ENCODE measurements around the gene NTRK1. TPM values are rescaled to one million over a fixed set of nuclear protein-coding genes. Genes with fewer than 3 reads are reported as not detected.

The NTRK1 gene
- total RNA-seq, 6 experiments from 2014 or later = not detected

GRCh38 chr1:156839426-156840109 lies 21.1 kb upstream of the NTRK1 start:
- Histone ChIP-seq H3K9me3 (no peaks in the 10 kb centered on the region), H3K27me3 (no peaks in the 10 kb centered on the region), H3K36me3 (no peaks in the 10 kb centered on the region), H3K4me3 (no peak overlapping the region), H3K27ac (no peak overlapping the region), H3K4me1 (no peaks in the 10 kb centered on the region)
- ATAC-seq (no peak), DNase-seq (no peak)
- intact Hi-C loops (cut with DNase I) = no loop called here
- no peak for TF ChIP-seq POLR2A (IDR thresholded peaks at IDR 0.05)
- TF ChIP-seq, protein P1, sequence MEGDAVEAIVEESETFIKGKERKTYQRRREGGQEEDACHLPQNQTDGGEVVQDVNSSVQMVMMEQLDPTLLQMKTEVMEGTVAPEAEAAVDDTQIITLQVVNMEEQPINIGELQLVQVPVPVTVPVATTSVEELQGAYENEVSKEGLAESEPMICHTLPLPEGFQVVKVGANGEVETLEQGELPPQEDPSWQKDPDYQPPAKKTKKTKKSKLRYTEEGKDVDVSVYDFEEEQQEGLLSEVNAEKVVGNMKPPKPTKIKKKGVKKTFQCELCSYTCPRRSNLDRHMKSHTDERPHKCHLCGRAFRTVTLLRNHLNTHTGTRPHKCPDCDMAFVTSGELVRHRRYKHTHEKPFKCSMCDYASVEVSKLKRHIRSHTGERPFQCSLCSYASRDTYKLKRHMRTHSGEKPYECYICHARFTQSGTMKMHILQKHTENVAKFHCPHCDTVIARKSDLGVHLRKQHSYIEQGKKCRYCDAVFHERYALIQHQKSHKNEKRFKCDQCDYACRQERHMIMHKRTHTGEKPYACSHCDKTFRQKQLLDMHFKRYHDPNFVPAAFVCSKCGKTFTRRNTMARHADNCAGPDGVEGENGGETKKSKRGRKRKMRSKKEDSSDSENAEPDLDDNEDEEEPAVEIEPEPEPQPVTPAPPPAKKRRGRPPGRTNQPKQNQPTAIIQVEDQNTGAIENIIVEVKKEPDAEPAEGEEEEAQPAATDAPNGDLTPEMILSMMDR (IDR thresholded peaks at IDR 0.05) = no peak
- 37% methylated on average over 6 of the region's 9 CpGs for whole genome bisulfite sequencing (ENCODE audit: insufficient coverage, low coverage, low lambda C conversion rate, missing lambda C conversion rate)

DNA sequence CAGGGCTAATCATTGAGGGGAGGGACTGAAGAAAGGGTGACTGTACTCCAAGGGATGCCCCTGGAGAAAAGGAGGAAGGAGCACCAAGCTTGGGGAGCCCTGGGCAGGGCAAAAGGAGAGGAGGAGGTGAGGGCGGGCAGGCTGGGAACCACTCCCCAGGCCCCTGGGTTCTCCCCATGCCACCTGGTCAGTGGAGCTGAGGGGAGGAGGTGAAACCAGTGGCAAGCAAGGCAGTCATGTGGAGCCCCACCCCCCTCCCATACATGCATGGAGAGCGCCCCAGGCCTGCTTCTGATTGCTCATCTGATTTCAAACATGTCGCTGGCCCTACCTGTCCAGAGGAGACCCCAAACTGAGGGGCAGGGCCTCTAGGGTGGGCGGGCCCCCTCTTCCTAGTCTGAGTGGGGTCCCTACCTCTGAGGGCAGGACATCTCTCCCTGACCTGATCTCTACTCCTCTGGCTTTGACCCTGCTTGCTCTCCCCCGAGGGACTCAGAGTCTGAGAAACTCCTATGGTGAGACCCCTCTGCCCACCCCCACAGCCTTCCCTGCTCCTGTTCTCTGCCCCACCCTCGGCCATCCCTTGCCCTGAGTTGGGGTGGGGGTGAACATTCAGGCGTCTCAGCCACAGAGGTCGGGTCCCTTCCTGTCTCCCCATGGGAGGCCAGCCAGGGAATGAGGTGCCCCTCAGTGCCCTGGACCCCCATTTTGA lies 20.3 kb upstream of the NTRK1 start:
- intact Hi-C loops (cut with DNase I) = no loop called here
- Histone ChIP-seq H3K27ac (no peak overlapping the region), H3K36me3 (no peaks in the 10 kb centered on the region), H3K27me3 (peaks cover 0 to 5% of the 10 kb centered on the region in 2 donors), H3K4me1 (no peaks in the 10 kb centered on the region), H3K9me3 (no peaks in the 10 kb centered on the region), H3K4me3 (no peak overlapping the region)
- TF ChIP-seq POLR2A (IDR thresholded peaks at IDR 0.05) = no peak
- TF ChIP-seq, protein P1 (IDR thresholded peaks at IDR 0.05) = no peak
- ATAC-seq = no peak
- DNase-seq = no peak
- WGBS (ENCODE audit: insufficient coverage, low coverage, low lambda C conversion rate, missing lambda C conversion rate) = 44% methylated on average over 4 of the region's 8 CpGs

DNA sequence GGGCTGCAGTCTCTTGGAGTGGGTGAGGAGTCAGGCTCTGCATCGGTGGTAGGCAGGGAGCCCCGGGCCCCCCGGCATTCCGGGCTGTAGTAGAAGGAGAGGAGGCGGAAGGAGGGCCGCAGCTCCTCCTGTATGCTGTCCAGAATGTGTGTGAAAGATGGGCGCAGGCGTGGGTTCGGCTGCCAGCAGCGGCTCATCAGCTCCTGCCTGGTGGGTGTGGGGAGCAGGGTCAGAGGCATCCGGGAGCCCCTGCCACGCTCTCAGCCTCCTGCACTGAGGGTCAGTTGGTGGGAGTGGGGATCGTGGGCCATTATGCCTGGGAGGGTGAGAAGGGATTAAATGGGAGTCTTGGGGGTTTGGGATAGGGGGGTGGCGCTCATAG lies 19.8 kb upstream of the NTRK1 start:
- no peak overlapping the region for H3K27ac ChIP-seq
- no peaks in the 10 kb centered on the region for H3K4me1 ChIP-seq
- H3K36me3 ChIP-seq = no peaks in the 10 kb centered on the region
- H3K27me3 ChIP-seq = peaks cover 0 to 10% of the 10 kb centered on the region in 2 donors
- ATAC-seq (no peak), DNase-seq (no peak)
- WGBS (ENCODE audit: insufficient coverage, low coverage, low lambda C conversion rate, missing lambda C conversion rate) = 66% methylated on average over 2 of the region's 14 CpGs
- no peaks in the 10 kb centered on the region for H3K9me3 ChIP-seq
- intact Hi-C loops (cut with DNase I) = no loop called here
- TF ChIP-seq, protein P1 (IDR thresholded peaks at IDR 0.05) = no peak
- no peak for TF ChIP-seq POLR2A (IDR thresholded peaks at IDR 0.05)
- H3K4me3 ChIP-seq = no peak overlapping the region

DNA sequence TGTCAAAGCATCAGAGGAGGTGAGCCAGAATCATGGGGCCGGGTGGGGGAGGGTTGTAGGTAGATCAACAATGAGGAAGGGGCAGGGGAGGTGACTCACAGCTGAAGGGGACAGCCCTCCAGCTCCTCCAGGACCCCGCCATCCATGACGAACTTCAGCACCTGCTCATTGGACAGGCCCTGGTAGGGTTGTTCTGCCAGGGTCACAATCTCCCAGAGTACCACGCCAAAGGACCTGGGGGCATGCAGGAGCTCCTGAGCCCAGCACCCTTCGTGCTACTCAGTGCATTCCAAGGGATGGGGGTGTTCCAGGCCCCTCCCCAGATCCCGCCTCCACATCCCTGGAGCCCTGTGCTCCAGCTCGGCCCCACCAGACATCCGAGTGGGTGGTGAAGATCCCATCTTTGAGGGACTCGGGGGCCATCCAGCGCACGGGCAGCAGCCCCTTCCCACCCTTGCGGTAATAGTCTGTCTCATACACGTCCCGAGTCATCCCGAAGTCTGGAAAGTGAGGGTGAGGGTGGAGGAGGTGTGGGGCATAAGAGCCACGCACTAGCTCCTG lies 19.3 kb upstream of the NTRK1 start:
- intact Hi-C loops (cut with DNase I) = no loop called here
- ATAC-seq (no peak), DNase-seq (no peak)
- H3K4me3 ChIP-seq = no peak overlapping the region
- TF ChIP-seq POLR2A (IDR thresholded peaks at IDR 0.05) = no peak
- TF ChIP-seq, protein P1 (IDR thresholded peaks at IDR 0.05) = no peak
- H3K27me3 ChIP-seq = peaks cover 0 to 10% of the 10 kb centered on the region in 2 donors
- H3K9me3 ChIP-seq = no peaks in the 10 kb centered on the region
- WGBS (ENCODE audit: insufficient coverage, low coverage, low lambda C conversion rate, missing lambda C conversion rate) = 78% methylated on average over 4 of the region's 16 CpGs
- H3K4me1 ChIP-seq = no peaks in the 10 kb centered on the region
- H3K36me3 ChIP-seq = no peaks in the 10 kb centered on the region
- no peak overlapping the region for H3K27ac ChIP-seq
